Measurements from ENCODE around the gene HTATIP2.

DNA sequence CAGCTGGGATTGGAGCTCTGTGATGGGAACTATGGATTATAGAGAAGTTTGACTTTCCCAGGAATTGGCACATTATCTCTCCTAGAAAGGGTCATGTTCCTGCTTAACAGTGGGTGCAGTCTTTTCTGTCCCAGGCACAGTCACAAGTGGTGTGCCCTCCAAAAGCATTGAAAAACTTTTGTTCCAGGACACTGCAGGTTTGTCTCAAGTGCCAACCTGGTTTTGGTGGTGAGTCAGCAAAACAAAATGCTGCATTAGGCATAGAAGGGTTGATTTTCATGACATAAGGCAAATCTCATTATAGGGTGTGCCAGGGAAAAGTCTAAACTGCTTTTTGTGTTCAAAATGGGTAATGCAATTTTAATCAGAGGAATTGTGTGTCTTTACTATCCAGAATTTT lies 4.9 kb downstream of the HTATIP2 start:
- TF ChIP-seq, protein P1, sequence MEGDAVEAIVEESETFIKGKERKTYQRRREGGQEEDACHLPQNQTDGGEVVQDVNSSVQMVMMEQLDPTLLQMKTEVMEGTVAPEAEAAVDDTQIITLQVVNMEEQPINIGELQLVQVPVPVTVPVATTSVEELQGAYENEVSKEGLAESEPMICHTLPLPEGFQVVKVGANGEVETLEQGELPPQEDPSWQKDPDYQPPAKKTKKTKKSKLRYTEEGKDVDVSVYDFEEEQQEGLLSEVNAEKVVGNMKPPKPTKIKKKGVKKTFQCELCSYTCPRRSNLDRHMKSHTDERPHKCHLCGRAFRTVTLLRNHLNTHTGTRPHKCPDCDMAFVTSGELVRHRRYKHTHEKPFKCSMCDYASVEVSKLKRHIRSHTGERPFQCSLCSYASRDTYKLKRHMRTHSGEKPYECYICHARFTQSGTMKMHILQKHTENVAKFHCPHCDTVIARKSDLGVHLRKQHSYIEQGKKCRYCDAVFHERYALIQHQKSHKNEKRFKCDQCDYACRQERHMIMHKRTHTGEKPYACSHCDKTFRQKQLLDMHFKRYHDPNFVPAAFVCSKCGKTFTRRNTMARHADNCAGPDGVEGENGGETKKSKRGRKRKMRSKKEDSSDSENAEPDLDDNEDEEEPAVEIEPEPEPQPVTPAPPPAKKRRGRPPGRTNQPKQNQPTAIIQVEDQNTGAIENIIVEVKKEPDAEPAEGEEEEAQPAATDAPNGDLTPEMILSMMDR (IDR thresholded peaks at IDR 0.05; ENCODE audit: poor library complexity, severe bottlenecking): no peak
- no peak for TF ChIP-seq EP300 (conservative IDR thresholded peaks at IDR 0.05; ENCODE audit: poor library complexity, severe bottlenecking)
- no peak for TF ChIP-seq EZH2 (IDR thresholded peaks at IDR 0.05; ENCODE audit: borderline replicate concordance, insufficient read depth, low read length, poor library complexity, severe bottlenecking)
- TF ChIP-seq POLR2AphosphoS5 (IDR thresholded peaks at IDR 0.05): no peak
